ENCODE measurements around the gene IFT122. TPM values are rescaled to one million over a fixed set of nuclear protein-coding genes. Genes with fewer than 3 reads are reported as not detected.

IFT122 gene
- total RNA-seq, 5 donors from 2014 or later (not counting 1 experiment from before 2014, with no cell fraction given), result 15.0 to 23.9 (median 18.1) TPM

- H3K9me3 Mint-ChIP-seq, result no peaks in the 10 kb centered on the region
- peaks cover 0 to 7% (median 4%) of the 10 kb centered on the region in 3 donors for H3K4me1 Mint-ChIP-seq
- H3K27ac Mint-ChIP-seq, result no peak overlapping the region
- H3K4me3 Mint-ChIP-seq, result no peak overlapping the region
- 75% methylated on average over 2 of the region's 4 CpGs for WGBS (ENCODE audit: insufficient coverage)
- Histone ChIP-seq H3K9me3 (no peaks in the 10 kb centered on the region), H3K27ac (ENCODE audit: low read length) (no peak overlapping the region), H3K27me3 (replicated peaks in 1 of 2; ENCODE audit: control insufficient read depth in 2 of 2, extremely low read depth in 1 of 2, insufficient read depth in 2 of 2, low read length in 1 of 2) (no peaks in the 10 kb centered on the region), H3K4me1 (ENCODE audit: control insufficient read depth in 1 of 2, extremely low read depth in 1 of 2, insufficient read depth in 2 of 2, low read length in 2 of 2) (no peaks in the 10 kb centered on the region), H3K4me3 (ENCODE audit: control insufficient read depth in 1 of 2, extremely low read depth in 1 of 2, low read length in 1 of 2) (no peak overlapping the region), H3K36me3 (ENCODE audit: control insufficient read depth in 2 of 2, extremely low read depth in 1 of 2, insufficient read depth in 1 of 2, low read length in 1 of 2) (no peaks in the 10 kb centered on the region)
- DNase-seq, result no peak
- no peak for ATAC-seq (replicated peaks in 1 of 4)
- ChIA-PET CTCF (no interaction called here), POLR2A (no interaction called here)
- H3K36me3 Mint-ChIP-seq, result peaks cover 5% of the 10 kb centered on the region
- H3K27me3 Mint-ChIP-seq, result no peaks in the 10 kb centered on the region
Measured at GRCh38 chr3:129419476-129419875, 20.5 kb upstream of the IFT122 start.

GRCh38 chr3:129421236-129421883, 18.7 kb upstream of the IFT122 start:
- Histone ChIP-seq H3K4me1 (ENCODE audit: control insufficient read depth in 1 of 2, extremely low read depth in 1 of 2, insufficient read depth in 2 of 2, low read length in 2 of 2) (no peaks in the 10 kb centered on the region), H3K27ac (ENCODE audit: low read length) (no peak overlapping the region), H3K27me3 (replicated peaks in 1 of 2; ENCODE audit: control insufficient read depth in 2 of 2, extremely low read depth in 1 of 2, insufficient read depth in 2 of 2, low read length in 1 of 2) (no peaks in the 10 kb centered on the region), H3K36me3 (ENCODE audit: control insufficient read depth in 2 of 2, extremely low read depth in 1 of 2, insufficient read depth in 1 of 2, low read length in 1 of 2) (no peaks in the 10 kb centered on the region), H3K4me3 (ENCODE audit: control insufficient read depth in 1 of 2, extremely low read depth in 1 of 2, low read length in 1 of 2) (no peak overlapping the region), H3K9me3 (no peaks in the 10 kb centered on the region)
- Mint-ChIP-seq H3K9me3 (no peaks in the 10 kb centered on the region), H3K27me3 (no peaks in the 10 kb centered on the region), H3K27ac (no peak overlapping the region), H3K4me3 (no peak overlapping the region), H3K36me3 (peaks cover 5% of the 10 kb centered on the region), H3K4me1 (peaks cover 0 to 8% (median 4%) of the 10 kb centered on the region in 3 donors)
- POLR2A ChIA-PET, result no interaction called here
- 92% methylated on average over 9 of the region's 12 CpGs for WGBS (ENCODE audit: insufficient coverage)
- ATAC-seq (replicated peaks in 1 of 4) (no peak), DNase-seq (no peak)
- CTCF ChIA-PET, result no interaction called here

- Histone ChIP-seq H3K27me3 (replicated peaks in 1 of 2; ENCODE audit: control insufficient read depth in 2 of 2, extremely low read depth in 1 of 2, insufficient read depth in 2 of 2, low read length in 1 of 2) (no peaks in the 10 kb centered on the region), H3K27ac (ENCODE audit: low read length) (no peak overlapping the region), H3K9me3 (no peaks in the 10 kb centered on the region), H3K4me3 (ENCODE audit: control insufficient read depth in 1 of 2, extremely low read depth in 1 of 2, low read length in 1 of 2) (no peak overlapping the region), H3K4me1 (ENCODE audit: control insufficient read depth in 1 of 2, extremely low read depth in 1 of 2, insufficient read depth in 2 of 2, low read length in 2 of 2) (no peaks in the 10 kb centered on the region), H3K36me3 (ENCODE audit: control insufficient read depth in 2 of 2, extremely low read depth in 1 of 2, insufficient read depth in 1 of 2, low read length in 1 of 2) (no peaks in the 10 kb centered on the region)
- no peak overlapping the region for H3K27ac Mint-ChIP-seq
- H3K4me1 Mint-ChIP-seq, result peaks cover 0 to 8% (median 5%) of the 10 kb centered on the region in 3 donors
- no peaks in the 10 kb centered on the region for H3K9me3 Mint-ChIP-seq
- 75% methylated on average over 2 of the region's 6 CpGs for WGBS (ENCODE audit: insufficient coverage)
- H3K4me3 Mint-ChIP-seq, result no peak overlapping the region
- peaks cover 5% of the 10 kb centered on the region for H3K36me3 Mint-ChIP-seq
- ChIA-PET POLR2A (no interaction called here), CTCF (interaction anchor here in 1 of 2 donors (0.7 kb wide), 1 partner anchor 452 kb away, joined by 4 read pairs; no protein-coding TSS in a partner anchor)
- H3K27me3 Mint-ChIP-seq, result no peaks in the 10 kb centered on the region
- ATAC-seq (replicated peaks in 1 of 4) (no peak), DNase-seq (no peak)
Measured at GRCh38 chr3:129421988-129422745, 17.9 kb upstream of the IFT122 start.

- Mint-ChIP-seq H3K4me3 (no peak overlapping the region), H3K27me3 (no peaks in the 10 kb centered on the region), H3K4me1 (peaks cover 3 to 13% (median 10%) of the 10 kb centered on the region in 3 donors), H3K9me3 (no peaks in the 10 kb centered on the region), H3K36me3 (peaks cover 5% of the 10 kb centered on the region), H3K27ac (no peak overlapping the region)
- ATAC-seq (replicated peaks in 1 of 4), result no peak
- 83% methylated on average over 1 of the region's 1 CpG for WGBS (ENCODE audit: insufficient coverage)
- Histone ChIP-seq H3K27me3 (replicated peaks in 1 of 2; ENCODE audit: control insufficient read depth in 2 of 2, extremely low read depth in 1 of 2, insufficient read depth in 2 of 2, low read length in 1 of 2) (no peaks in the 10 kb centered on the region), H3K9me3 (no peaks in the 10 kb centered on the region), H3K4me1 (ENCODE audit: control insufficient read depth in 1 of 2, extremely low read depth in 1 of 2, insufficient read depth in 2 of 2, low read length in 2 of 2) (peaks cover under 1 to 3% of the 10 kb centered on the region in 2 experiments), H3K4me3 (ENCODE audit: control insufficient read depth in 1 of 2, extremely low read depth in 1 of 2, low read length in 1 of 2) (no peak overlapping the region), H3K27ac (ENCODE audit: low read length) (no peak overlapping the region), H3K36me3 (ENCODE audit: control insufficient read depth in 2 of 2, extremely low read depth in 1 of 2, insufficient read depth in 1 of 2, low read length in 1 of 2) (no peaks in the 10 kb centered on the region)
- CTCF ChIA-PET, result interaction anchor here in 1 of 2 donors (0.7 kb wide), 1 partner anchor 453 kb away, joined by 4 read pairs; no protein-coding TSS in a partner anchor
- POLR2A ChIA-PET, result no interaction called here
- DNase-seq, result no peak
Measured at GRCh38 chr3:129422897-129423296, 17.1 kb upstream of the IFT122 start.

- POLR2A ChIA-PET, result no interaction called here
- CTCF ChIA-PET, result no interaction called here
- Mint-ChIP-seq H3K27me3 (no peaks in the 10 kb centered on the region), H3K4me1 (peaks cover 17 to 26% (median 23%) of the 10 kb centered on the region in 3 donors), H3K9me3 (no peaks in the 10 kb centered on the region), H3K36me3 (peaks cover 5% of the 10 kb centered on the region), H3K4me3 (no peak overlapping the region), H3K27ac (no peak overlapping the region)
- DNase-seq (no peak), ATAC-seq (replicated peaks in 1 of 4) (no peak)
- H3K36me3 ChIP-seq (ENCODE audit: control insufficient read depth in 2 of 2, extremely low read depth in 1 of 2, insufficient read depth in 1 of 2, low read length in 1 of 2), result no peaks in the 10 kb centered on the region
- H3K27me3 ChIP-seq (replicated peaks in 1 of 2; ENCODE audit: control insufficient read depth in 2 of 2, extremely low read depth in 1 of 2, insufficient read depth in 2 of 2, low read length in 1 of 2), result no peaks in the 10 kb centered on the region
- no peaks in the 10 kb centered on the region for H3K9me3 ChIP-seq
- no peak overlapping the region for H3K27ac ChIP-seq (ENCODE audit: low read length)
- no peak overlapping the region for H3K4me3 ChIP-seq (ENCODE audit: control insufficient read depth in 1 of 2, extremely low read depth in 1 of 2, low read length in 1 of 2)
- peaks cover 3 to 14% of the 10 kb centered on the region in 2 experiments for H3K4me1 ChIP-seq (ENCODE audit: control insufficient read depth in 1 of 2, extremely low read depth in 1 of 2, insufficient read depth in 2 of 2, low read length in 2 of 2)
- no CpG with 5 or more reads among the region's 4 CpGs for WGBS (ENCODE audit: insufficient coverage)
Measured at GRCh38 chr3:129424185-129424841, 15.7 kb upstream of the IFT122 start.

GRCh38 chr3:129425213-129425612, 14.8 kb upstream of the IFT122 start:
- CTCF ChIA-PET, result no interaction called here
- 66% methylated on average over 2 of the region's 3 CpGs for WGBS (ENCODE audit: insufficient coverage)
- Mint-ChIP-seq H3K27ac (no peak overlapping the region), H3K4me1 (peaks cover 19 to 26% (median 25%) of the 10 kb centered on the region in 3 donors), H3K27me3 (no peaks in the 10 kb centered on the region), H3K36me3 (peaks cover 5% of the 10 kb centered on the region), H3K4me3 (no peak overlapping the region), H3K9me3 (no peaks in the 10 kb centered on the region)
- peaks cover 0 to 2% of the 10 kb centered on the region in 2 donors for H3K36me3 ChIP-seq (ENCODE audit: control insufficient read depth in 2 of 2, extremely low read depth in 1 of 2, insufficient read depth in 1 of 2, low read length in 1 of 2)
- DNase-seq, result no peak
- no peaks in the 10 kb centered on the region for H3K27me3 ChIP-seq (replicated peaks in 1 of 2; ENCODE audit: control insufficient read depth in 2 of 2, extremely low read depth in 1 of 2, insufficient read depth in 2 of 2, low read length in 1 of 2)
- no peak overlapping the region for H3K27ac ChIP-seq (ENCODE audit: low read length)
- no peak for ATAC-seq (replicated peaks in 1 of 4)
- H3K4me1 ChIP-seq (ENCODE audit: control insufficient read depth in 1 of 2, extremely low read depth in 1 of 2, insufficient read depth in 2 of 2, low read length in 2 of 2), result peaks cover 3 to 14% of the 10 kb centered on the region in 2 experiments
- POLR2A ChIA-PET, result no interaction called here
- H3K9me3 ChIP-seq, result no peaks in the 10 kb centered on the region
- H3K4me3 ChIP-seq (ENCODE audit: control insufficient read depth in 1 of 2, extremely low read depth in 1 of 2, low read length in 1 of 2), result no peak overlapping the region

Measured in T-cell (primary cell).